Natural killer cell treated with Interleukin-12 subunit alpha and Interleukin-12 subunit beta and Interleukin-15 and Interleukin-18, amount 100 ng/mL, for 72 hours (primary cell): ENCODE data around the gene GRM7. TPM values are rescaled to one million over a fixed set of nuclear protein-coding genes. Genes with fewer than 3 reads are reported as not detected.
A peak's percentile ranks its signal among the peaks of the same experiment; 100 is the strongest.

ENCODE experiments used
- ATAC-seq, 2 donors: fragments of 150-1000 bp; cut with Tn5 transposase in 1 of 2; sonication (Bioruptor Pico), chemical (Tn5 transposase) in 1 of 2; 2 replicates each; pipeline ENCODE4 v1.10.0; 2021
- DNase-seq: peaks from one replicate; pipeline ENCODE4 v3.0.0; 2022; ENCODE audit warnings: low spot score
- H3K27ac Mint-ChIP-seq, 2 donors: 1 replicate in 1 of 2; 2 replicates in 1 of 2; pipeline ENCODE4 v1.8.0; 2022; ENCODE audit warnings: mixed read lengths in 2 of 2, mild to moderate bottlenecking in 1 of 2, moderate library complexity in 1 of 2
- H3K27me3 Mint-ChIP-seq, 2 donors: 1 replicate in 1 of 2; 2 replicates in 1 of 2; pipeline ENCODE4 v1.8.0; 2022; ENCODE audit warnings: mixed read lengths in 2 of 2
- H3K36me3 Mint-ChIP-seq: one replicate; pipeline ENCODE4 v1.8.0; 2022; ENCODE audit warnings: mixed read lengths
- H3K4me1 Mint-ChIP-seq, 2 donors: 1 replicate in 1 of 2; 2 replicates in 1 of 2; pipeline ENCODE4 v1.8.0; 2022; ENCODE audit warnings: low read depth in 2 of 2, mixed read lengths in 2 of 2, mild to moderate bottlenecking in 1 of 2
- H3K4me3 Mint-ChIP-seq: one replicate; pipeline ENCODE4 v1.8.0; 2022; ENCODE audit warnings: mixed read lengths
- H3K9me3 Mint-ChIP-seq: 2 replicates; pipeline ENCODE4 v1.8.0; 2022; ENCODE audit warnings: mixed read lengths
- total RNA-seq, 2 donors: library from RNA; stranded (reverse); gene quantifications; one replicate each; pipeline ENCODE4 v1.2.3, GENCODE V29; 2022

GRM7 gene
- total RNA-seq, 2 donors from 2014 or later: not detected

DNA sequence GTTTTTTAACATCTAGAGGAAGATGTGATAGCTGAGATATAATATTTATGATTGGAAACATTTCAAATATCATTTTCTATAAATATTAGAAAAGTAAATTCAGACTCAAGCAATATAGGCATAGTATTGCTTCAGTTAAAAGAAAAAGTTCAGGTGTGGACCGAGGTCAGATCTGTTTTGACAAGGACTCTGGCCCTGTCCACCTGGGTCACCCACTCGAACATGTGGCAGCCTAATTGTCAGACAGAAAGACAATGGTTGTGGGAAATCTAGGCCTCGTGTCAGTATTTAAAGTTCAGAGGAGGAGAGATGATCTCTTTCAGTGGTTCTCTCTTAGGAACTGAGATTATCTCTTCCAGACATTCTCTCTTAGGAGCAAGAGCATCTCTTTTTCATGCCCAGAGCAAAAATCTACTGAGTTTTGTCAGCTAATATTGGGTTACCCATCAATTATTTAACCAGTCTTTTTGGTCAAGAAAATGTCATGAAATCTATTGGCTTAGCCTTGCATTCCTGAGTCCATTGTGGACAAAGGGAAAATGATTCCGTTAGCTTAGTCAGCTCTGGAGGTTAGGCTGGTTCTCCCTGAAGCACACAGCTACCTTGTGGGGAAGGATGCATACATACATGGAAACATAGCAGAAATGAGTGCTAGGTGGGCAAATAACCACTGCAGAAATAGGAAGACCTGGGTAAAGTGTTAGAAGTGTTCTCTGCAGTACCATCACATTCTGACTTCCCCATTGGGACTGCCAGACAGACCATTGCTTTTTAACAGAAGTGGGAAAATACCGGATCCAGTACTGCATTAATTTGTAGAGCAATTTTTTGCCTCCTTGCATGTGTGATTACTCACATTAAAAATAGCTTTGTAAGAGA lies 343.3 kb downstream of the GRM7 start:
- DNase-seq (no peak), ATAC-seq (no peak)
- Mint-ChIP-seq H3K4me3 (no peak overlapping the region), H3K27me3 (no peaks in the 10 kb centered on the region), H3K27ac (no peak overlapping the region), H3K36me3 (no peaks in the 10 kb centered on the region), H3K9me3 (no peaks in the 10 kb centered on the region), H3K4me1 (peaks cover 21 to 30% of the 10 kb centered on the region in 2 donors)

- Mint-ChIP-seq H3K4me3 (peak overlapping the region; percentile 86), H3K9me3 (no peaks in the 10 kb centered on the region), H3K27ac (peak overlapping the region; percentile 64 to 89), H3K27me3 (no peaks in the 10 kb centered on the region), H3K36me3 (no peaks in the 10 kb centered on the region), H3K4me1 (peaks cover 25 to 34% of the 10 kb centered on the region in 2 donors)
- DNase-seq (no peak), ATAC-seq (no peak)
These were observed 343.9 kb downstream of the GRM7 start for GRCh38 chr3:7204848-7205156.

GRCh38 chr3:7205535-7205934 lies 344.6 kb downstream of the GRM7 start:
- Mint-ChIP-seq H3K36me3 (no peaks in the 10 kb centered on the region), H3K27me3 (no peaks in the 10 kb centered on the region), H3K9me3 (no peaks in the 10 kb centered on the region), H3K4me1 (peaks cover 25 to 34% of the 10 kb centered on the region in 2 donors), H3K27ac (peak overlapping the region; percentile 64 to 89), H3K4me3 (peak overlapping the region; percentile 86)
- DNase-seq: no peak
- ATAC-seq: peak; percentile 66 to 79

DNA sequence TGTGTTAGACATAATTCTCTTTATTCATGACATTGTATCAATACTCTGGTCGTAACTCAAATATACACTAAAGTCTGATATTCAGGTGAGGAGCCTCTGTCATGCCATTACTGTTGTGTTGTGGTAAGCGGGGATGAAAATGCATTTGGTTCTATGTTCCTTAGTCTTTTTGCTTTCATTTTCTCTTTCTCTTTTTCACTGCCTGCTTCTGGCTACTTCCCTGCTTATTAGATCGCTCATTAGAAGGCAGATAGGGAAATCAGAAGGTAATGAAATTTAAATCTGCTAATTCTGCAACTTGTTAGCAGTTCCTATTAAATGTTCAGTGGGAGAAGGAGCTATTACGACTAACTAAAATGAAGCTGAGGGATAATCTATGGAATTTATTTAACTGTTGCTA lies 345.0 kb downstream of the GRM7 start:
- ATAC-seq: peak; percentile 58 to 69
- Mint-ChIP-seq H3K4me3 (peak overlapping the region; percentile 86), H3K4me1 (peaks cover 25 to 34% of the 10 kb centered on the region in 2 donors), H3K9me3 (no peaks in the 10 kb centered on the region), H3K36me3 (no peaks in the 10 kb centered on the region), H3K27me3 (no peaks in the 10 kb centered on the region), H3K27ac (peak overlapping the region; percentile 64 to 89)
- no peak for DNase-seq

DNA sequence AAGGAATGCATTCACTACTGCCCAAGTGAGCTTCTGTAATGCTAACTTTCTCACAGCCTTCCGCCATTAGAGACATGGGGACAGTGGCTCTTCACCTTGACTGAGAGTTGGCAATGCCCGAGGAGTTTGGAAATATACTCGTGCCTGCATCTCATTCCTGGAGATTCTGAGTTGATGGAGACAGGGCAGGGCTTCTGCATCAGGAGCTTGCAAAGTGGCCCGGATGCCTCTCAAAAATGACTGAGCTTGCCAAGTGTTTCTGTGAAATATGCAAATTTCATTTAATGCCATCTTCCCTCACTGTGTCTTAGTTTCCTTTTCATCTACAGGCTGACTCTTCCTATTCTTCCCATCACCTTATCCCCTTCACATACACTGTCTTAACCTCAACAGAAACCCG lies 346.2 kb downstream of the GRM7 start:
- H3K9me3 Mint-ChIP-seq: no peaks in the 10 kb centered on the region
- DNase-seq (no peak), ATAC-seq (no peak)
- peaks cover 25 to 34% of the 10 kb centered on the region in 2 donors for H3K4me1 Mint-ChIP-seq
- peak overlapping the region; percentile 86 for H3K4me3 Mint-ChIP-seq
- H3K27me3 Mint-ChIP-seq: no peaks in the 10 kb centered on the region
- no peaks in the 10 kb centered on the region for H3K36me3 Mint-ChIP-seq
- H3K27ac Mint-ChIP-seq: no peak overlapping the region

- no peak overlapping the region for H3K4me3 Mint-ChIP-seq
- DNase-seq: no peak
- H3K27ac Mint-ChIP-seq: no peak overlapping the region
- H3K27me3 Mint-ChIP-seq: no peaks in the 10 kb centered on the region
- no peak for ATAC-seq
- no peaks in the 10 kb centered on the region for H3K9me3 Mint-ChIP-seq
- no peaks in the 10 kb centered on the region for H3K36me3 Mint-ChIP-seq
- peaks cover 25 to 34% of the 10 kb centered on the region in 2 donors for H3K4me1 Mint-ChIP-seq
These were observed 347.0 kb downstream of the GRM7 start for GRCh38 chr3:7207928-7208327.

GRCh38 chr3:7209098-7209497 lies 348.2 kb downstream of the GRM7 start:
- Mint-ChIP-seq H3K27me3 (no peaks in the 10 kb centered on the region), H3K4me1 (peaks cover 25 to 34% of the 10 kb centered on the region in 2 donors), H3K4me3 (peak overlapping the region; percentile 0), H3K27ac (no peak overlapping the region), H3K9me3 (no peaks in the 10 kb centered on the region), H3K36me3 (no peaks in the 10 kb centered on the region)
- DNase-seq (no peak), ATAC-seq (peak; percentile 65 to 75)

- no peak overlapping the region for H3K4me3 Mint-ChIP-seq
- no peaks in the 10 kb centered on the region for H3K9me3 Mint-ChIP-seq
- H3K27me3 Mint-ChIP-seq: no peaks in the 10 kb centered on the region
- ATAC-seq (no peak), DNase-seq (no peak)
- peaks cover 14 to 15% of the 10 kb centered on the region in 2 donors for H3K4me1 Mint-ChIP-seq
- no peaks in the 10 kb centered on the region for H3K36me3 Mint-ChIP-seq
- H3K27ac Mint-ChIP-seq: no peak overlapping the region
These were observed 350.8 kb downstream of the GRM7 start for GRCh38 chr3:7211740-7212139.

- Mint-ChIP-seq H3K9me3 (no peaks in the 10 kb centered on the region), H3K4me3 (no peak overlapping the region), H3K27ac (no peak overlapping the region), H3K4me1 (peaks cover 0 to 2% of the 10 kb centered on the region in 2 donors), H3K27me3 (peaks cover 0 to 7% of the 10 kb centered on the region in 2 donors), H3K36me3 (no peaks in the 10 kb centered on the region)
- no peak for DNase-seq
- no peak for ATAC-seq
These were observed 354.8 kb downstream of the GRM7 start for GRCh38 chr3:7215706-7216105.

DNA sequence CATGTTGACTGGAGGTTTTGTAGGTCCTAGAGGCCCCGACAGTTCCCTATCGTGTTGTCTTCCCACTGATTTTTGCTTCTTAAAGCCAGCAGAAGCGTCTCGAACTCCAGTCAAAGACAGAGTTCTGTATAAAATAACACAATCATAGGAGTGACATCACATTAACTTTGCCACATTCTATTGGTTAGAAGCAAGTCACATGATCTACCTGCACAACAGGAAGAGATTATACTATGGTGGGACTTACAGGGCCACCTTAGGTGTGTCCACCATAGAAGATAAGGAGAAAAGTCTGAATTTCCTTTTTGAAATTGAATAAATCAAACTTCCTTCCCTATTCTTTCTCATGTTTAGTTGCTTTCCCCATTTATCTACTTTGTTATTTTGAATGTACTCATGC lies 365.5 kb downstream of the GRM7 start:
- H3K27ac Mint-ChIP-seq: no peak overlapping the region
- ATAC-seq (no peak), DNase-seq (no peak)
- H3K36me3 Mint-ChIP-seq: no peaks in the 10 kb centered on the region
- no peaks in the 10 kb centered on the region for H3K9me3 Mint-ChIP-seq
- no peak overlapping the region for H3K4me3 Mint-ChIP-seq
- peaks cover 6 to 16% of the 10 kb centered on the region in 2 donors for H3K27me3 Mint-ChIP-seq
- no peaks in the 10 kb centered on the region for H3K4me1 Mint-ChIP-seq

- Mint-ChIP-seq H3K9me3 (peaks cover 4% of the 10 kb centered on the region), H3K4me3 (no peak overlapping the region), H3K27me3 (peaks cover 0 to 2% of the 10 kb centered on the region in 2 donors), H3K4me1 (peaks cover 0 to 7% of the 10 kb centered on the region in 2 donors), H3K27ac (peak overlapping the region in 1 of 2 donors; percentile 25), H3K36me3 (no peaks in the 10 kb centered on the region)
- DNase-seq (no peak), ATAC-seq (no peak)
These were observed 377.8 kb downstream of the GRM7 start for GRCh38 chr3:7238565-7239295.

DNA sequence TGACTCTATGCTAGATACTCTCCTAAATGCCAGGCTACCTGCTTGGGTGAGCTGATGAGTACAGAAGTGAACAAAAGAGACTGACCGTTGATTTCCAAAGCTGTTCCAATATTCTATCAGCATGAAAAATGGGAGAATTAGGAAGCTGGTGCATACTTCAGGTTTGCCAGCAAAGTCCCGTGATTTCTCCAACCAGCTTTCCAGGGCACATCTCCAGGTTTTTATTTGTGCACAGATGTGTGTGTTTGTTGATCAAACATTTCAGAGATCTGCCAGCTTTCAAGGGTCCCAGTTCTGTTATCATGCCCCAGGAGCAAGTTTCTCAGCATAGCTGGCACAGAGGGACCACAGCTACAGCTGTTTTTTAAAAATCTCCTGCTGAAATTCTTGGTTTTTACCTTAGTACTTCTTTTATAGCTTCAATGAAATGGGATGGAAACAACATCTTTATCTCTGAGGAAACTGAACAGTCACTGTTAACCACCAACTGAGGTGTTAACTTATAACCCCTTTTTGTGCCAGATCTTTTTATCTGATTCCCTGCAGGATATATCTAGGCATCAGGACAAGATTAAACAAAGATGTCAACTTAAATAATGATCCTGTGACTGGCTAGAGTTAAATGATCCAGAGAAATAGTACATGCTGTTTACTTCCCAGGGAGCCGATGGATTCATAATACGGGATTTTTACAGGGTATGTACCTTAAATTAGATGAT lies 380.8 kb downstream of the GRM7 start:
- Mint-ChIP-seq H3K9me3 (peaks cover 4% of the 10 kb centered on the region), H3K4me1 (peaks cover 0 to 7% of the 10 kb centered on the region in 2 donors), H3K36me3 (no peaks in the 10 kb centered on the region), H3K4me3 (no peak overlapping the region), H3K27me3 (peaks cover 0 to 6% of the 10 kb centered on the region in 2 donors), H3K27ac (no peak overlapping the region)
- ATAC-seq (no peak), DNase-seq (no peak)

- Mint-ChIP-seq H3K36me3 (no peaks in the 10 kb centered on the region), H3K27me3 (peaks cover 0 to 6% of the 10 kb centered on the region in 2 donors), H3K9me3 (peaks cover 4% of the 10 kb centered on the region), H3K4me3 (no peak overlapping the region), H3K27ac (no peak overlapping the region), H3K4me1 (peaks cover 0 to 7% of the 10 kb centered on the region in 2 donors)
- no peak for ATAC-seq
- no peak for DNase-seq
These were observed 381.4 kb downstream of the GRM7 start for GRCh38 chr3:7242303-7242635.
